HG02610 (cell line): Measurements from ENCODE around the gene TMEM253.
A peak's percentile ranks its signal among the peaks of the same experiment; 100 is the strongest.

ENCODE experiments used
- ATAC-seq: cut with Tn5 transposase; IDR thresholded peaks from one replicate; pipeline ENCODE4 v1.9.1; 2021; ENCODE audit warnings: mild to moderate bottlenecking, moderate library complexity; ENCODE audit not compliant: unreplicated experiment

The TMEM253 gene

DNA sequence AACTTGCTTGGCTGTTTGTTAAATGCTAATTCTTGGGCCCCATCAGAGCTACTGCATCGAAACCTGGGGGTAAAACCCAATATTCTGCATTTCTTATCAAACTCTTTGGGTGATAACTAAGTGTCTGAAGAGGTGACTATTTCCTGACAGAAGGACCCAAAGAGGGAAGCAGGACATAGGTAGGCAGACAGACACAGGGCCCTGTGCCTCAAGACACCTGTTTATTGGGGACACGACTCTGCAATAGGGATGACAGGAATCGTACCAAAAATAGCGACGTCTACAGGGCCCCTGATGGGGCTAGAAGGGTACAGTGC lies 11.0 kb upstream of the TMEM253 start:
- ATAC-seq: no peak

DNA sequence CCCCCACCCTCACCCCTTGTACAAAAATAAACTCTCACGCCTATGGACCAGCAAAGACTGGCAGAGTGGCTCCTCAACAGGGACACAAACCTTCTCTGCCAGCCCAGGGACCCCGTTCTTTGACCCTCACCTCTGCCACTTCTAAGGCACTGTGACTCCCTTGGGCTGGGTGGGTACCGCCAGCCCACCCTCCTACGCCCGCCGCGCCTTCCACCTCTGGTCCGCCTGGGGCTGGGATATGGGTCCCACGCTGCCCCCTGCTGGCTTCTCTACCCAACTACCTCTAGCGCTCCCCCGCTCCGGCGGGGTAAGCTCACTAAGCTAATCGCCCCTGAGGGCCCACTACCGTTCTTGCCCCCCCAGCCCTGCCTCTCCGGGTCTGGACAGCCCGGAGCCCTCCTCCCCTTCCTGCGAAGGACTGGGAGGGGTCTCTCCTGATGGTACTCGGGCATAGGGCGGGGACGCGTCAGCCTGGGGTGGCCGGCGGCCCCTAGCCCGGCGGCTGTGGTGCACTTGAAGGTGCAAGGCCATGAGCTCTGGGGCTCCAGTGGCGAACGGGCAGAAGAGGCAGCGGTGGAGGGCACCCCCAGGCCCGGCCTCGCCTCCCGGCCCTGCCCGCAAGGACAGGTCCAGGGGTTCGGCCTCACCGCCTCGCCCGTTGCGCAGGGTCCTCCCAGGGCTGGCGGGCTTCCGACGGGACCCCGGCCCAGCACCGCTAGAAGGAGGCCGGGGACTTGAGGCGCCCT lies 10.5 kb upstream of the TMEM253 start:
- no peak for ATAC-seq

DNA sequence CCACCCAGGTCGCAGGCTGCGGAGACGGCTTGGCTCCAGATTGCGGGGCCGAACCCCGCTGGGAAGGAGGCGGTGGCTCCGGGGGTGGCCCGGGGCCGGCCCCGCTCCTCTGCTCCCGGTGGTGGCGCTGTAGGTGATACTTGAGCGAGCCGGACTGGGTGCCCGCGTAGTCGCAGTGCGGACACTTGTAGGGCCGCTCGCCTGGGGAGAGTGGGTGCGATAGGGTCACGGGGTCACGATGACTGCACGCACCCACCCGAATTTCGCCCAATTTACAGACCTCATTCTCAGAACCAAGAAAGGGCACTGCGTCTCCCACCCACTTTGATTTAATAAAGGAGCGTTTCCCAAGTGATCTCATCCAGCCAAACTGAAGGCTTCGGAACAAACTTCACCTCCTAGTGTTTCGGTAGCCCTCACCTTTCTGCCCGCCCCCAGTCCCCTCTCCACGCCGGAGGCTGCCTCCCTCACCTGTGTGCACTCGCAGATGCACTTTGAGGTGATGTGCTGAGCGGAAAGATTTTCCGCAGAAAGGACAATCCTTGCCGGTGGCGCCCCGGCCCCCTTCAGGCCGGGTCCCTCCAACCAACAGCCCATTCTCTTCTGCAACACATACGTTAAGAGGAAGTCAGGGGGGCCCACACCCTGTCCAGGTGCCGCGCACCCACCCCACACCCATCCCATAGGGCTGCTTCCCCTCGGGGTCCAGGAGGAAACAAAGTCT lies 9.8 kb upstream of the TMEM253 start:
- no peak for ATAC-seq

GRCh38 chr14:21091821-21092272 lies 9.0 kb upstream of the TMEM253 start:
- no peak for ATAC-seq

GRCh38 chr14:21092273-21093011 lies 8.4 kb upstream of the TMEM253 start:
- peak; percentile 84 for ATAC-seq

DNA sequence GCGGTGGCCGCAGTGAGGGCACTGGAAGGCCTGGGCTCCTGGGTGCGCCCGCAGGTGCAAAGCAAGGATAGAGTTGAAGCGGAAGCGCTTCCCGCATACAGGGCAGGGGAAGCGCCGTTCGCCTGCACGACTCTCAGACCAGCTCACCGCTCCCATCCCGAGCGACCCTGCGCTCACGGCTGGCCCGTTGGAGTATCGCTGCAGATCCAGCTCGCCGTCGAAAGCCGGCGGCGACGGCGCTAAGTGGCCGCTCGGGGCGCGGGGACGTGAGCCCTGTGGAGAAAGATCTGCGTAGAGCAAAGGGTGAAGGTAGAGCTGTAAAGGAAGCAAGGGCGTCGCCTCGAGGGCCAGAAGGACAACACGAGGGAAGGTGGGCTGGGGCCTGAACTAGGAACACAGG lies 7.8 kb upstream of the TMEM253 start:
- ATAC-seq: no peak

- ATAC-seq: no peak
Observed at GRCh38 chr14:21093769-21094681, 6.8 kb upstream of the TMEM253 start.

- ATAC-seq: no peak
Observed at GRCh38 chr14:21095430-21096205, 5.2 kb upstream of the TMEM253 start.

DNA sequence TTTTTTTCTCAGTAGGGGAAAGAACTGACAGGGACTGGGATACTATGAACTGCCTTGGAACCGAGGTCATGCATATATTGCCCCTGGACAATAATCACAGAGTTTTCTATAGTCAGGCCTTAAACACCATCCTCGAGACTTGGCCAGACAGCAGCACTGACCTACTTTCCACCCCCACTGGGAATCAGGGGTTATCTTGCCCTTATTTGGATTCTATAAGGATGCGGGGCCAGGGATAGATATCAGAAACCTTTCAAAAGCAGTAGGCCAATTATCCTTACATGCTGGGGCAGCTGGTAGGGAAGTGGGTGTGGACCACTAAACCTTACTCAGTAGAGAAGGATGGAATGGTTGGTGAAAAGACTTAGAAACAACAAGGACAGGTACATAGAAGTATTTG lies 4.4 kb upstream of the TMEM253 start:
- ATAC-seq: no peak

GRCh38 chr14:21096978-21097635 lies 3.8 kb upstream of the TMEM253 start:
- no peak for ATAC-seq

DNA sequence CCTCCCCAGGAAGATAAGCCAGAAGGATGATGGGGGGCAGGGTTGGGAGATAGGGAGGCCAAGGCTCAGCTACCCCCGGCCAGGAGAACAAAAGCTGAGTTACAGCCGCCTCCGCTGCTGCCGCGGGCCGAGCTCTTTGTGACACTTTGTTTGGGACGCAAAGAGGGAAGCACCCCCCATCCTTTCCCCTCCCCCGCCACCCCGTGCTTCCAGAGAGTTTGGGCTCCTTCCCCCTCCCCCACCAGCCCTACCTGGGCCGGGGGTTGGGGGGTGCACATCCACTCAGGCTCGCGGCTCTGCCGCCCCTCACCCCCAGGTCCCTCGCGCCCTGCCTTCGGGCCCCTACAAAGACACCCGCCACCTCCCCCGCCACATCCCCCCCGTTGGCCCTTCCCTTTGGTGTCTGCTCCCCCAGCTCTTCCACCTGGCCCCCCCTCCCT lies 3.2 kb upstream of the TMEM253 start:
- ATAC-seq: no peak

DNA sequence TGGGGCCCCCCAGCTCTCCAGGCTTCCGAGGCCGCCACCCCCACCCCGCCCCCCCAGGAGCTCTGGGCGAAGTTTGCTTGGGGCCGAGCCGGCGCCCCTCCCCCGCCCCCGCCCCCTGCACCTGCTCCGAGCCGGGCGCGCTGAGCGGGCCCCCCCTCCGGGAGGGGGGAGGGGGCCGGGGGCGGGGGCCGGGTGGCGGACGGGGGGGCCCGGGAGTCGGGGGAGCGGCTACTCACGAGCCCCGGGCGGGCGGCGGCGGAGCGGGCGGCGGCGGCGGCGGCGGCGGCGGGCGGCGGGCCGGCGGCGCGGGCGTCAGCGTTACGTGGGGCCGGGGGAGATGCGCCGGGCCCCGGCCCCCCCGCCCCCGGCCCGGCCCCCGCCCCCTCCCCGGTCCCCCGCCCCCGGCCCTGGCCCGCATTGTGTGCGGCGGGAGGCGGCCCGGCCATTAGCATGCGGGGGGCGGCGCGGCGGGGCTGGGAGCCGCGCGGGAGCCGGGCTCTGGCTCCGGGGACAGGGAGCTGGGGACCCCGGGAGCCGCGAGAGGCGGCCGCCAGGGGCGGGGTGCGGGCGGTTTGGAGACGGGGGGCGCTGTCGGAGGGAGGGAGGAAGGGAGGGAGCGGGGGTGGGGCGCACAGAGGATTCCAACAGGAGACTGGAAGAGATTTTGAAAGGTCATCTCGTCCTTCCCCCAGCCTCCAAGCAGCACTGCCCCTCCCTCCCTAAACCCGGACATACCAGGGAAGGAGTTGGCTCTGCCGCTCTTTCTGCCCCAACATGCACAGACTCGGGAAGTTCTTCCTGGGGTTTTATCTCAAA lies 2.6 kb upstream of the TMEM253 start, which contains the start of gene ZNF219:
TSS of gene ZNF219 (minus strand) at position 580 of the 816 bp plus-strand sequence. CDS start 5,064 bp downstream, outside the sequence.
- ATAC-seq: no peak

GRCh38 chr14:21098892-21099595 lies 1.8 kb upstream of the TMEM253 start:
- ATAC-seq: no peak

GRCh38 chr14:21099596-21099985 lies 1.3 kb upstream of the TMEM253 start:
- no peak for ATAC-seq

GRCh38 chr14:21101802-21102413 lies 1.0 kb downstream of the TMEM253 start:
- no peak for ATAC-seq

GRCh38 chr14:21102521-21103410 lies 1.9 kb downstream of the TMEM253 start:
- no peak for ATAC-seq

- no peak for ATAC-seq
Observed at GRCh38 chr14:21103411-21103709, 2.5 kb downstream of the TMEM253 start.
